Body of pancreas (tissue), 4 donors: ENCODE measurements around the gene TMEM247.

Experiments
- POLR2A ChIP-seq, 3 donors: fragments of 450-650 bp; IDR thresholded peaks; one replicate each; pipeline ENCODE4 v1.6.1; 2016; ENCODE audit warnings: antibody characterized with exemption in 3 of 3, mild to moderate bottlenecking in 2 of 3
- TF ChIP-seq, protein P1 (sequence below), 7 experiments: fragments of 450-650 bp in 4 of 7; fragments of 200-600 bp in 3 of 7; sonication (generic) in 3 of 7; IDR thresholded peaks; one replicate each; pipeline ENCODE4 v1.5.1; 2016 to 2019; ENCODE audit warnings: antibody characterized with exemption in 7 of 7

DNA sequence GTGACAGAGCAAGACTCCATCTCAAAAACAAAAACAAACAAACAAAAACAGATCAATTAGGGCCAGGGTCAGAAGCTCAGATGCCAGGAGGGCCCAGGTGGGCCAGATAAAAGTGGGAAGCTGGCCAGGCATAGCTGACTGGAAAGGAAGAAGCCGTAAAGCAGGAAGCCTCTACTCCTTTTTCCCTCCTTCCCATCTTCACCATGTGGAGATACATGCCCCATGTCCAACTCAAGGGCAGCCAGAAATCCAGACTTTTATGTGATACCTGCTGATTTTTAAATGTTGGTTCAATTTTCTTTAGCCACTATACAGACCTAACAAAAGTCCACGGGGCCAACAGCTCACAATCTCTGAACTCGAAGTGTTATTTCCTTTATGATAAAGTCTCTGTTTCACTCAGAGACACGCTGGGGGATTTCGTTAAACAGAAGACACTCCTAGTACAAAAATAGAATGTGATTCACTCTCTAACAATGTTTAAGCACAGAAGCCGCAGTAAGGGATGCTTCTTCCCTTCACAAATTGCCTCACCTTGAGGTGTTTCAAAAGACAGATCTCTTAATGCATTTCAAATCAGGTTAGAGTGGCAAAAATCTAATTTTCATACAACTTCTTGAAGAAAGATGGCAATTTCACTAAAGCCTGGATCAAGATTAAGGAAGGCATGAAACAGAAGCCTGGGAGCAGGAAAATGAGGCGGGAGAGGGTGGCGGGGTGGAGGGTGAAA lies 14.0 kb downstream of the TMEM247 start:
- TF ChIP-seq, protein P1, sequence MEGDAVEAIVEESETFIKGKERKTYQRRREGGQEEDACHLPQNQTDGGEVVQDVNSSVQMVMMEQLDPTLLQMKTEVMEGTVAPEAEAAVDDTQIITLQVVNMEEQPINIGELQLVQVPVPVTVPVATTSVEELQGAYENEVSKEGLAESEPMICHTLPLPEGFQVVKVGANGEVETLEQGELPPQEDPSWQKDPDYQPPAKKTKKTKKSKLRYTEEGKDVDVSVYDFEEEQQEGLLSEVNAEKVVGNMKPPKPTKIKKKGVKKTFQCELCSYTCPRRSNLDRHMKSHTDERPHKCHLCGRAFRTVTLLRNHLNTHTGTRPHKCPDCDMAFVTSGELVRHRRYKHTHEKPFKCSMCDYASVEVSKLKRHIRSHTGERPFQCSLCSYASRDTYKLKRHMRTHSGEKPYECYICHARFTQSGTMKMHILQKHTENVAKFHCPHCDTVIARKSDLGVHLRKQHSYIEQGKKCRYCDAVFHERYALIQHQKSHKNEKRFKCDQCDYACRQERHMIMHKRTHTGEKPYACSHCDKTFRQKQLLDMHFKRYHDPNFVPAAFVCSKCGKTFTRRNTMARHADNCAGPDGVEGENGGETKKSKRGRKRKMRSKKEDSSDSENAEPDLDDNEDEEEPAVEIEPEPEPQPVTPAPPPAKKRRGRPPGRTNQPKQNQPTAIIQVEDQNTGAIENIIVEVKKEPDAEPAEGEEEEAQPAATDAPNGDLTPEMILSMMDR (IDR thresholded peaks at IDR 0.05) = no peak
- no peak for TF ChIP-seq POLR2A (IDR thresholded peaks at IDR 0.05)
